Kidney (tissue), 14 donors: ENCODE measurements around the gene MAML2. TPM values are rescaled to one million over a fixed set of nuclear protein-coding genes. Genes with fewer than 3 reads are reported as not detected.

ENCODE experiments used
- DNase-seq, 5 donors: peaks; one replicate each; pipeline ENCODE4 v3.0.0-alpha.2; 2013 to 2020
- FAIRE-seq: peaks from 2 replicates; lab custom pipeline; 2012; peaks lifted over from hg19 to GRCh38; lab: Jason Lieb, UNC
- H3K27ac ChIP-seq, 2 donors: one replicate each; pipeline ENCODE4 v1.7.0; 2013; ENCODE audit warnings: low read depth in 2 of 2, low read length in 2 of 2, inconsistent platforms in 1 of 2
- H3K27me3 ChIP-seq: one replicate; pipeline ENCODE4 v1.7.1; 2013; ENCODE audit warnings: low read length, inconsistent platforms; ENCODE audit not compliant: control insufficient read depth, insufficient read depth
- H3K36me3 ChIP-seq, 3 donors: one replicate each; pipeline versions ENCODE4 v1.7.0 to v1.7.1; 2013; ENCODE audit warnings: low read length in 3 of 3, control low read depth in 1 of 3, inconsistent platforms in 1 of 3; ENCODE audit not compliant: insufficient read depth in 3 of 3, control insufficient read depth in 2 of 3
- H3K4me1 ChIP-seq, 3 donors: one replicate each; pipeline versions ENCODE4 v1.7.0 to v1.7.1; 2013; ENCODE audit warnings: low read length in 3 of 3, inconsistent platforms in 1 of 3, low read depth in 1 of 3; ENCODE audit not compliant: control insufficient read depth in 2 of 3, insufficient read depth in 2 of 3
- H3K4me3 ChIP-seq, 3 donors: one replicate each; pipeline versions ENCODE4 v1.7.0 to v1.8.1; 2013; ENCODE audit warnings: low read length in 3 of 3, control low read depth in 1 of 3, inconsistent platforms in 1 of 3
- H3K9ac ChIP-seq, 3 donors: one replicate each; pipeline versions ENCODE4 v1.7.0 to v1.7.1; 2013; ENCODE audit warnings: low read length in 3 of 3, control low read depth in 1 of 3, inconsistent platforms in 1 of 3
- H3K9me3 ChIP-seq, 3 donors: one replicate each; pipeline versions ENCODE4 v1.7.0 to v1.7.1; 2013; ENCODE audit warnings: low read length in 3 of 3, control low read depth in 1 of 3, inconsistent platforms in 1 of 3; ENCODE audit not compliant: control insufficient read depth in 2 of 3, insufficient read depth in 1 of 3
- intact Hi-C: fragments of 100-400 bp; cut with DNase I; formaldehyde crosslinking; loops from one replicate; pipeline ENCODE4 v1.11.1; 2022
- polyA plus RNA-seq: library from polyadenylated mRNA; stranded (reverse); fragments of 350-450 nt; fragmentation: Illumina TruSeq; extraction: RNeasy Lipid Tissue Mini Kit (QIAGEN cat#74804); gene quantifications from one replicate; pipeline ENCODE4 v1.2.3, GENCODE V29; 2014; ENCODE audit warnings: low read depth, low replicate concordance; ENCODE audit not compliant: insufficient read depth
- total RNA-seq: library from RNA; stranded (reverse); fragmentation: NEBNext Ultra II Directional; extraction: Animal tissue kit (Norgen Biotek cat#: 25700); gene quantifications from one replicate; pipeline ENCODE4 v1.2.1, GENCODE V29; 2021
- TF ChIP-seq, protein P1 (sequence below): IDR thresholded peaks from 3 replicates; pipeline ENCODE4 v1.5.1; 2012; ENCODE audit warnings: mild to moderate bottlenecking, moderate library complexity, borderline replicate concordance; ENCODE audit not compliant: insufficient read depth; ENCODE audit errors: extremely low read depth
- donor health status: control.
- donor health status: control.
- donor health status: control.
- donor health status: control.
- donor health status: control.
- donor health status: DM: yes; HTN: yes; CAD: no.
- donor health status: Normal renal cell carcinoma (clear cell type).

Gene MAML2
- total and polyA plus RNA-seq, 2 donors from 2014 or later: 4.9 to 32.3 TPM

- TF ChIP-seq, protein P1, sequence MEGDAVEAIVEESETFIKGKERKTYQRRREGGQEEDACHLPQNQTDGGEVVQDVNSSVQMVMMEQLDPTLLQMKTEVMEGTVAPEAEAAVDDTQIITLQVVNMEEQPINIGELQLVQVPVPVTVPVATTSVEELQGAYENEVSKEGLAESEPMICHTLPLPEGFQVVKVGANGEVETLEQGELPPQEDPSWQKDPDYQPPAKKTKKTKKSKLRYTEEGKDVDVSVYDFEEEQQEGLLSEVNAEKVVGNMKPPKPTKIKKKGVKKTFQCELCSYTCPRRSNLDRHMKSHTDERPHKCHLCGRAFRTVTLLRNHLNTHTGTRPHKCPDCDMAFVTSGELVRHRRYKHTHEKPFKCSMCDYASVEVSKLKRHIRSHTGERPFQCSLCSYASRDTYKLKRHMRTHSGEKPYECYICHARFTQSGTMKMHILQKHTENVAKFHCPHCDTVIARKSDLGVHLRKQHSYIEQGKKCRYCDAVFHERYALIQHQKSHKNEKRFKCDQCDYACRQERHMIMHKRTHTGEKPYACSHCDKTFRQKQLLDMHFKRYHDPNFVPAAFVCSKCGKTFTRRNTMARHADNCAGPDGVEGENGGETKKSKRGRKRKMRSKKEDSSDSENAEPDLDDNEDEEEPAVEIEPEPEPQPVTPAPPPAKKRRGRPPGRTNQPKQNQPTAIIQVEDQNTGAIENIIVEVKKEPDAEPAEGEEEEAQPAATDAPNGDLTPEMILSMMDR: no peak
- Histone ChIP-seq H3K4me3 (peak overlapping the region in 1 of 3 donors; percentile 22), H3K27me3 (no peaks in the 10 kb centered on the region), H3K36me3 (peaks cover 0 to 2% (median 2%) of the 10 kb centered on the region in 3 donors), H3K27ac (peak overlapping the region; percentile 87 to 91), H3K4me1 (peaks cover 17 to 41% (median 18%) of the 10 kb centered on the region in 3 donors), H3K9me3 (no peaks in the 10 kb centered on the region), H3K9ac (peak overlapping the region in 1 of 3 donors; percentile 43)
- FAIRE-seq (no peak), DNase-seq (no peak)
- intact Hi-C loops: no loop called here
Measured at GRCh38 chr11:96294289-96294688, 48.7 kb downstream of the MAML2 start.

GRCh38 chr11:96293598-96294021 lies 49.4 kb downstream of the MAML2 start:
- TF ChIP-seq, protein P1: no peak
- H3K4me1 ChIP-seq: peaks cover 14 to 41% (median 18%) of the 10 kb centered on the region in 3 donors
- H3K9ac ChIP-seq: peak overlapping the region; percentile 4 to 55 (median 12)
- peaks cover 0 to 2% (median 2%) of the 10 kb centered on the region in 3 donors for H3K36me3 ChIP-seq
- intact Hi-C loops: no loop called here
- H3K4me3 ChIP-seq: peak overlapping the region in 2 of 3 donors; percentile 4 to 33
- H3K27ac ChIP-seq: peak overlapping the region; percentile 87 to 91
- peak in 1 of 5 donors; percentile 53 for DNase-seq
- no peaks in the 10 kb centered on the region for H3K27me3 ChIP-seq
- no peaks in the 10 kb centered on the region for H3K9me3 ChIP-seq
- FAIRE-seq: no peak

DNA sequence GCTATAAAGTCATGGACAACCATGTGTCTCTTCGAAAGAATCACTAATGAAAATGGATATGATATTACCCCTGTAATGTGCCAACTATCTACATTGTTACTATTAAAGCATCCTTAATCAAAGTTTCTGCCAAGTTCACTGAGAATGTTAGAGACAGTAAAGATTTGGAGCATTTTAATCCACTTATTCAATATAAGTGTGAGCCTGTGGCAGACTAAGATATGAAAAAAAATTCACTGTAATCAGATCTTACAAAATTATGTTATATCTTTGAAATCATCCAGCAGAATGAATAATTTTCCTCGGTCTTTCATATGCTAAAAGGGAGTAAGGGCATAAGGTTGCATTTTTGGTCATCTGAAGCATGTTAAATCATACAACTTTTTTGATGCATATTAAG lies 49.9 kb downstream of the MAML2 start:
- Histone ChIP-seq H3K36me3 (peaks cover 0 to under 1% (median 0%) of the 10 kb centered on the region in 3 donors), H3K27ac (peak overlapping the region; percentile 87 to 91), H3K4me3 (peak overlapping the region in 1 of 3 donors; percentile 14), H3K9me3 (no peaks in the 10 kb centered on the region), H3K27me3 (no peaks in the 10 kb centered on the region), H3K9ac (peak overlapping the region in 1 of 3 donors; percentile 55), H3K4me1 (peaks cover 14 to 41% (median 18%) of the 10 kb centered on the region in 3 donors)
- TF ChIP-seq, protein P1: no peak
- FAIRE-seq (no peak), DNase-seq (no peak)
- intact Hi-C loops: no loop called here
